SK-N-SH treated with all-trans-retinoic acid at 6 μM for 48 hours (cell line): ENCODE results near the gene CDH9.

Experiments used
- ATAC-seq: fragments of 200-7000 bp; cut with Tn5 transposase; 3 replicates; pipeline ENCODE4 v1.9.1; 2020; ENCODE audit warnings: mild to moderate bottlenecking, moderate library complexity
- ARNTL ChIP-seq: fragments of 450-650 bp; formaldehyde crosslinking; IDR thresholded peaks from 2 replicates; pipeline ENCODE4 v1.5.0; 2020; ENCODE audit warnings: low read depth, mild to moderate bottlenecking, moderate library complexity, borderline replicate concordance
- BACH2 ChIP-seq: fragments of 250-450 bp; sonication (Bioruptor Pico); IDR thresholded peaks from 2 replicates; pipeline ENCODE4 v1.9.0; 2021; ENCODE audit warnings: mild to moderate bottlenecking, borderline replicate concordance
- CREB5 ChIP-seq: fragments of 250-450 bp; sonication (Bioruptor Pico); IDR thresholded peaks from 2 replicates; pipeline ENCODE4 v1.5.1; 2020; ENCODE audit warnings: low read depth, mild to moderate bottlenecking, moderate library complexity
- CSDC2 ChIP-seq: fragments of 250-450 bp; sonication (Bioruptor Pico); IDR thresholded peaks from 2 replicates; pipeline ENCODE4 v1.5.0; 2020; ENCODE audit warnings: mild to moderate bottlenecking, moderate library complexity
- CSRNP3 ChIP-seq: fragments of 250-450 bp; sonication (Bioruptor Pico); IDR thresholded peaks from 2 replicates; pipeline ENCODE4 v1.5.1; 2021; ENCODE audit warnings: mild to moderate bottlenecking, moderate library complexity
- ESRRG ChIP-seq: fragments of 250-450 bp; sonication (Bioruptor Pico); IDR thresholded peaks from 2 replicates; pipeline ENCODE4 v1.6.1; 2021; ENCODE audit warnings: mild to moderate bottlenecking
- GLIS3 ChIP-seq: fragments of 250-450 bp; sonication (Bioruptor Pico); IDR thresholded peaks from 2 replicates; pipeline ENCODE4 v1.5.0; 2020; ENCODE audit warnings: mild to moderate bottlenecking, moderate library complexity
- ISL1 ChIP-seq: fragments of 250-450 bp; sonication (Bioruptor Pico); IDR thresholded peaks from 2 replicates; pipeline ENCODE4 v2.1.2; 2022; ENCODE audit warnings: mild to moderate bottlenecking, moderate library complexity
- POU6F1 ChIP-seq: fragments of 250-450 bp; sonication (Bioruptor Pico); IDR thresholded peaks from 2 replicates; pipeline ENCODE4 v1.8.0; 2021; ENCODE audit warnings: low read depth, mild to moderate bottlenecking, moderate library complexity, borderline replicate concordance
- PPARA ChIP-seq: fragments of 250-450 bp; sonication (Bioruptor Pico); IDR thresholded peaks from 2 replicates; pipeline ENCODE4 v1.5.0; 2020; ENCODE audit warnings: mild to moderate bottlenecking, borderline replicate concordance
- RARB ChIP-seq: fragments of 250-450 bp; sonication (Bioruptor Pico); IDR thresholded peaks from 2 replicates; pipeline ENCODE4 v1.8.0; 2021; ENCODE audit warnings: mild to moderate bottlenecking, moderate library complexity
- SNAI2 ChIP-seq: fragments of 250-450 bp; sonication (Bioruptor Pico); IDR thresholded peaks from 2 replicates; pipeline ENCODE4 v1.5.0; 2020; ENCODE audit warnings: mild to moderate bottlenecking, moderate library complexity
- TCF4 ChIP-seq: fragments of 250-450 bp; sonication (Bioruptor Pico); IDR thresholded peaks from 2 replicates; pipeline ENCODE4 v1.8.0; 2021; ENCODE audit warnings: mild to moderate bottlenecking, moderate library complexity, borderline replicate concordance
- TOX ChIP-seq: fragments of 250-450 bp; sonication (Bioruptor Pico); IDR thresholded peaks from 2 replicates; pipeline ENCODE4 v1.8.0; 2021; ENCODE audit warnings: mild to moderate bottlenecking, moderate library complexity, borderline replicate concordance
- TSHZ2 ChIP-seq: fragments of 250-450 bp; sonication (Bioruptor Pico); IDR thresholded peaks from 2 replicates; pipeline ENCODE4 v1.5.0; 2020; ENCODE audit warnings: mild to moderate bottlenecking, moderate library complexity
- ZC3H10 ChIP-seq: fragments of 250-450 bp; sonication (Bioruptor Pico); IDR thresholded peaks from 2 replicates; pipeline ENCODE4 v1.5.1; 2021; ENCODE audit warnings: mild to moderate bottlenecking, moderate library complexity
- ZFP3 ChIP-seq: fragments of 250-450 bp; sonication (Bioruptor Pico); IDR thresholded peaks from 2 replicates; pipeline ENCODE4 v1.5.0; 2020; ENCODE audit warnings: mild to moderate bottlenecking, moderate library complexity
- ZFP30 ChIP-seq: fragments of 450-650 bp; formaldehyde crosslinking; IDR thresholded peaks from 2 replicates; pipeline ENCODE4 v1.5.0; 2022; ENCODE audit warnings: mild to moderate bottlenecking, moderate library complexity
- ZNF565 ChIP-seq: fragments of 450-650 bp; formaldehyde crosslinking; conservative IDR thresholded peaks from 2 replicates; pipeline ENCODE4 v1.5.0; 2020; ENCODE audit warnings: low read depth, mild to moderate bottlenecking, moderate library complexity
- ZNF70 ChIP-seq: fragments of 450-650 bp; formaldehyde crosslinking; IDR thresholded peaks from 2 replicates; pipeline ENCODE4 v1.5.0; 2020; ENCODE audit warnings: mild to moderate bottlenecking, moderate library complexity
- ZNF8 ChIP-seq: fragments of 450-650 bp; formaldehyde crosslinking; IDR thresholded peaks from 2 replicates; pipeline ENCODE4 v1.5.0; 2020; ENCODE audit warnings: mild to moderate bottlenecking, moderate library complexity
- TF ChIP-seq, protein P1 (sequence below): fragments of 250-450 bp; sonication (Bioruptor Pico); IDR thresholded peaks from 2 replicates; pipeline ENCODE4 v1.8.0; 2020; ENCODE audit warnings: mild to moderate bottlenecking, moderate library complexity, borderline replicate concordance

CDH9 gene

GRCh38 chr5:27038476-27038875, at the start of gene CDH9:
CDH9 (minus strand) TSS chr5:27038586; CDS start chr5:26988333, 50,253 bp downstream.
- ATAC-seq: no peak
- TF ChIP-seq TOX (no peak), ZFP30 (CRISPR knock-in tag) (no peak), TCF4 (CRISPR knock-in tag) (no peak), POU6F1 (CRISPR knock-in tag) (no peak), ZNF8 (CRISPR knock-in tag) (no peak), ZNF70 (CRISPR knock-in tag) (no peak), ESRRG (CRISPR knock-in tag) (no peak), ZFP3 (CRISPR knock-in tag) (no peak), ZNF565 (CRISPR knock-in tag) (no peak), GLIS3 (no peak), TSHZ2 (CRISPR knock-in tag) (no peak), SNAI2 (CRISPR knock-in tag) (no peak), CSDC2 (CRISPR knock-in tag) (no peak), CSRNP3 (CRISPR knock-in tag) (no peak), PPARA (no peak), ARNTL (CRISPR knock-in tag) (no peak), BACH2 (no peak), ZC3H10 (CRISPR knock-in tag) (no peak), RARB (CRISPR knock-in tag) (no peak)
- TF ChIP-seq, protein P1, sequence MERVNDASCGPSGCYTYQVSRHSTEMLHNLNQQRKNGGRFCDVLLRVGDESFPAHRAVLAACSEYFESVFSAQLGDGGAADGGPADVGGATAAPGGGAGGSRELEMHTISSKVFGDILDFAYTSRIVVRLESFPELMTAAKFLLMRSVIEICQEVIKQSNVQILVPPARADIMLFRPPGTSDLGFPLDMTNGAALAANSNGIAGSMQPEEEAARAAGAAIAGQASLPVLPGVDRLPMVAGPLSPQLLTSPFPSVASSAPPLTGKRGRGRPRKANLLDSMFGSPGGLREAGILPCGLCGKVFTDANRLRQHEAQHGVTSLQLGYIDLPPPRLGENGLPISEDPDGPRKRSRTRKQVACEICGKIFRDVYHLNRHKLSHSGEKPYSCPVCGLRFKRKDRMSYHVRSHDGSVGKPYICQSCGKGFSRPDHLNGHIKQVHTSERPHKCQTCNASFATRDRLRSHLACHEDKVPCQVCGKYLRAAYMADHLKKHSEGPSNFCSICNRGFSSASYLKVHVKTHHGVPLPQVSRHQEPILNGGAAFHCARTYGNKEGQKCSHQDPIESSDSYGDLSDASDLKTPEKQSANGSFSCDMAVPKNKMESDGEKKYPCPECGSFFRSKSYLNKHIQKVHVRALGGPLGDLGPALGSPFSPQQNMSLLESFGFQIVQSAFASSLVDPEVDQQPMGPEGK (CRISPR knock-in tag): no peak

- ATAC-seq: no peak
- TF ChIP-seq CSDC2 (CRISPR knock-in tag): no peak
- TF ChIP-seq ZNF70 (CRISPR knock-in tag): no peak
- no peak for TF ChIP-seq ISL1
- TF ChIP-seq, protein P1 (CRISPR knock-in tag): no peak
- no peak for TF ChIP-seq ESRRG (CRISPR knock-in tag)
- TF ChIP-seq GLIS3: no peak
- no peak for TF ChIP-seq ZC3H10 (CRISPR knock-in tag)
- no peak for TF ChIP-seq ZFP3 (CRISPR knock-in tag)
- TF ChIP-seq CREB5 (CRISPR knock-in tag): no peak
- TF ChIP-seq RARB (CRISPR knock-in tag): no peak
- TF ChIP-seq TCF4 (CRISPR knock-in tag): no peak
- no peak for TF ChIP-seq ARNTL (CRISPR knock-in tag)
- TF ChIP-seq TSHZ2 (CRISPR knock-in tag): no peak
- TF ChIP-seq ZFP30 (CRISPR knock-in tag): no peak
These were observed 49.4 kb upstream of the CDH9 start for GRCh38 chr5:27087747-27088146.
